ENCODE results near the gene KCTD21.
"Not testable (repeated sequence)": the region's sequence is repeated elsewhere in the genome, so short reads cannot be mapped to it uniquely, and the experiment has no call there.

Gene KCTD21

DNA sequence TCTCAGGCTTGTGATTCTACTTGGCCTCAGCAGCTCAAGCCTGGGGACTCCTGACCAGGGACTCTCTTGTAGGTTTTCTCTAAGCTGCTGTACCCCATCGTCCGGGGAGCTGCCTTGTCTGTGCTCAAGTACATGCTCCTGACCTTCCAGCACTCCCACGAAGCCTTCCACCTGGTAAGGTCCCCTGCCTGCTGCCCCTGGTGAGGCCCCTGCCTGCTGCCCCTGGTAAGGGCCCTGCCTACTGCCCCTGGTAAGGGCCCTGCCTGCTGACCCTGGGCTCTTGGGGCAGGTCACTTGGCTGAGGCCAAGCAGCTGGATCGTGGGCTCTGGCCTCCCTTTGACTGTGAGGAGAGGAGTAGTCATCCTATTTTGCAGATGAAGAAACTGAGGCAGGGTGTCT lies 11.6 kb upstream of the KCTD21 start:
- DNase-seq, result no peak

DNA sequence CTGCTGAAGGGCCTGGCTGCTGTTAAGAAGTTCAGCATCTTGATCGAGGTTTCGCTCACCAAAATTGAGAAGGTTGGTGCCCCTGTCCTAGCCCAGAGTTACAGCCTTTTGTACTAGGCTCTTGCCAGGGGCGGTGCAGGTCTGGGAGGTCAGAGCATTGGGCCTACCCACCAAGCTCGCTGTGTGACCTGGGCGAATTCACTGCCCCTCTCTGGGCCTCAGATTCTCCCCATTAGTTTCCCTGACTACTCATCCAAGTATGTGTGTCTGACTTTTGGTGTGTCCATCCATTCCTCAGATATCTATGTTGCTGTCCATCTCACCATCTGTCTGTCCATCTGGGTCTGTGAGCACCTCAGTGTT lies 11.2 kb upstream of the KCTD21 start:
- no peak for DNase-seq

DNA sequence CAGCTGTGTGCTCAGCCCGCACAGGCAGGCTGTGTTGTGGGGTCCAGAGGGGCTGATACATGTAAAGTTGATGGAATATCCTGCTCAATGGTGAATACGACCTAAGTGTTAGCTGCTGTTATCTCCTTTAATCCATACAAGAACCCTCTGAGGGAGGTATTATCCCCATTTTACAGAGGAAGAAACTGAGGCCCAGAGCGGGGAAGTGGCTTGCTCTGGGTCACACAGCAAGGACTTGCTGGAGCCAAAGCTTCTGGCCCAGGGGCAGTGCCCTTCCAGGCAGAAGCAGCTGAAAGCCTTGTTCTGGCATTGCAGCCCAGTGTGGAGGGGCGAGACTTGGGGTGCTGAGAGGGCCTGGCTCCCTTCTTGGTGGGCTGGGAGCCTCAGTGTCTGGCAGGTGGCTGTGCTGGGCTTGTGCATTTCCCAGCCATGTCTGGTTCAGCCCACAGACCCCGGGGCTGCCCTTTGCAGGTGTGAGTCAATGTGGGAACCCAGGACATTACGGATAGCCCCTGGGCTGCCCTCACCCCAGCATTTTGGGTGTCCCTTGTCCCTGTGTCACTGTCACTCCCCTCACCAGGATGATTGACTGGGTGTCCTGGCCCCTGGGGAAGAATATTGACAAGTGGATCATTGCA lies 10.7 kb upstream of the KCTD21 start:
- DNase-seq, result no peak

DNA sequence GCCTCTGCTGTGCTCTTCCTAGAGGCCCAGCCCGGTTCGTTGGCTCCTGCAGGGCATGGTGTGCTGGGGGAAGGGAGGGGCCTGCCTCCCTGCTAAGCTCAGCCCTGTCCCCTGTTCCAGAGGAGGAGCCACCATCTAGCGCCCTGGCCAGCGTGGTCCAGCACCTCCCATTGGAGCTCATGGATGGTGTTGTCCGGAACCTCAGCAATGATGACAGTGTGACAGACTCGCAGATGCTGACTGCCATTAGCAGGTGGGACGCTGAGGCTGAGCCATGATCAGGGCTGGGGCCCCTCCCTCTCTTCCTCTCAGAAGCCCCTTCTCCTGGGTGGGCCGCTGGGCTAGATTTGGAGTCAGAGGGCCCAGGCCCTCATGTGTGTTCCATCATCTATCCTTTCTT lies 9.4 kb upstream of the KCTD21 start:
- DNase-seq, result no peak

DNA sequence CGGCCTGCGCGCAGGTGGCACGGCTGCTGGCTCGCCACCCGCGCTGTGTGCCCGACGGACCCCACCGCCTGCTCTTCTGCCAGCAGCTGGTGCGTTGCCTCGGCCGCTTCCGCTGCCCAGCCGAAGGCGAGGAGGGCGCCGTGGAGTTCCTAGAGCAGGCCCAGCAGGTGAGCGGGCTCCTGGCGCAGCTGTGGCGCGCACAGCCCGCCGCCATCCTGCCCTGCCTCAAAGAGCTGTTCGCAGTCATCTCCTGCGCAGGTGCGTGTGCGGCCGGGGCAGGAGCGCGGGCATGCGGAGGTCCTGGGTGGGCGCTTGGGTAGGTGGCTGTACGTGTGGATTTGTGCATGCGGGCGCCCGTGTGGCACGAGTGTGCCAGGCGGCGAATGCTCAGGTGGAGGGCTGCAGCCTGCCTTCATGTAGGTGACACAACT lies 8.2 kb upstream of the KCTD21 start:
- DNase-seq, result no peak

DNA sequence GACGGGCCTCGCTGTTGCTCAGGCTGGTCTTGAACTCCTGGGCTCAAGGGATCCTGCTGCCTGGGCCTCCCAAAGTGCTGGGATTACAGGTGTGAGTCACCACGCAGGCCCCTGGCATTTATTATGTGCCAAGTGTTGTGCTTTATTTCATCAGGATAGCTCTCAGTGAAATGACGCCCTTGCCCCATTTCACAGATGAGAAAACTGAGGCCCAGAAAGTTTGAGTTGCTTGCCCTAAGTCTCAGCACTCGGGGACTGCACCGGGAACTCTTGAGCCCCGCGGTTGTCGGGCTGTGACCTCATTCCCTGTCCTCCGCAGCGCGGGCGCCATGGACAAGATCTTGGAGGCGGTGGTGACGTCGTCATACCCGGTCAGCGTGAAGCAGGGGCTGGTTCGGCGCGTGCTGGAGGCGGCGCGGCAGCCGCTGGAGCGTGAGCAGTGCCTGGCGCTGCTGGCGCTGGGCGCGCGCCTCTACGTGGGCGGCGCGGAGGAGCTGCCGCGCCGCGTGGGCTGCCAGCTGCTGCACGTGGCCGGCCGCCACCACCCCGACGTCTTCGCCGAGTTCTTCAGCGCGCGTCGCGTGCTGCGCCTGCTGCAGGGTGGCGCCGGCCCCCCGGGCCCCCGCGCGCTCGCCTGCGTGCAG lies 7.6 kb upstream of the KCTD21 start:
- DNase-seq, result no peak

DNA sequence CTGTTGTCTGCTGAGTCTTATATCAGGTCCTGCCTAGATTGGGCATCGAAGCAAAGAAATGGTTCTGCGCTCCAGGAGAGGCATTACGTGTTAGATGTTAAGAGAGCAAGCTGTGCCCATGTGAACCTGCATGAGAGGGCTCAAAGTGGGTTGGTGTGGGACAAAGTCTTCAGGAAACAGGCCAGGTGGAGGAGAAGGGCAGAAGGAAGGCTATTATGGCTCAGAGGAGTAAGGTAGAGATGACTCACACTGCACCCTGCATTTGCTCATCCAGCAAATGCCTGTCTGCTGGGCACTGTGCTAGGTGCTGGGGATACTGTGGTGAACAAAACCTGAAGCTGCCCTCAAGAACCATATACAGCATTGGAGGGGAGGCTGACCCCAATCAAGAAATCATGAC lies 6.1 kb upstream of the KCTD21 start:
- DNase-seq, result no peak

DNA sequence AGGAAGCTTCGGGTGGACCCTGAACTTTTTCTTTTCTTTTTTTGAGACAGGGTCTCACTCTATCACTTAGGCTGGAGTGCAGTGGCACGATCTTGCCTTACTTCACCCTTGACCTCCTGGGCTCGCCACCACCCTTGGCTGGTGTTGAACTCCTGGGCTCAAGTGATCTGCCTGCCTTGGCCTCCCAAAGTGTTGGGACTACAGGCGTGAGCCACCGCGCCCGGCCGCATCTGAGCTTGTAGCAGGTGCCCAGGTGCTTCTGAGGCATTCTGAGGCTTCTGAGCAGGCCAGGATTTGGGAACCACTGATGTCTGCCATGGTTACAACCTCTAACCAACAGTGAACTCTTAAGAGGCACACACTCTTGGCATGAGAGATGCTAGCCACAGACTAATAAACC lies 5.4 kb upstream of the KCTD21 start:
- DNase-seq, result no peak

DNA sequence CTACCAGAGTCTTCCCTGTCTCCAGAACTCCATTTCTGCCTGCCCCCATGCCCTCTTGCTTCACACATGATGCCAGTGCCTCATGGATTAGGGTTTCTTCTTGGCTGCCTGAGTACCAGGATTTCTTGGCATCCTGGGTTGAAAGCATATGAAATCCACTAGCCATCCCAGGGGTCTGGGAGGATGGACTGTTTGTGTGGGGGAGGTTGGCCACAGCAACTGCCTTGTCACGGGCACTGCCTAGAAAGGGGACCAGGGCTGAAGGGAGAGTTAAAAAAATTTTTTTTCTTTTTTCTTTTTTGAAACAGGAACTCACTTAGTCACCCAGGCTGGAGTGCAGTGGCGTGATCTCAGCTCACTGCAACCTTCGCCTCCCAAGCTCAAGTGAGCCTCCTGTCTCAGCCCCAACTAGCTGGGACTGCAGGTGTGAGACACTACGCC lies 4.5 kb upstream of the KCTD21 start:
- no peak for DNase-seq

DNA sequence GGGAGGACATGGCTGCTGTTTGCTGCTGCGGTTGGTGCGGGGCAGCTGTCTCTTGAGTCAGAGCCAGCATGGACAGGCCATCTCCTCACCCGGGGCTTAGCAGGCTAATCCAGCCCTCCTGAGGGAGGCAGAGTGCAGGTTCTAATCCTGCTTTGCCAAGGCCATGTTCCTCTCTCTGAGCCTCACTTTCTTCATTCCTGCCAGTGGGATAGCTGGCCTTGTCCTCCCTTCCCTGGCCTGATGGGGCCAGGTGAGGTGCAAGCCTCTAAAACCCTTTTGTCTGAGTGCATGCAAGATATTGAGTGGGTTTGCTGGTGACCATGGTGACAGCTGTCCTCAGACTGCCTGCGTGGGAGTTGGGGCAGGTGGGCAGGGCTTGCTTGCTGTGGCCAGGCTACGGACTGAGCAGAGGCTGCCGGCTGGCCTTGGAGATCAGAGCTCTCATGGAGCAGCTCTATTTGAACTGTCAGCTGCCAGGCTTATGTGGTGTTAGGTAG lies 3.8 kb upstream of the KCTD21 start:
- no peak for DNase-seq

DNA sequence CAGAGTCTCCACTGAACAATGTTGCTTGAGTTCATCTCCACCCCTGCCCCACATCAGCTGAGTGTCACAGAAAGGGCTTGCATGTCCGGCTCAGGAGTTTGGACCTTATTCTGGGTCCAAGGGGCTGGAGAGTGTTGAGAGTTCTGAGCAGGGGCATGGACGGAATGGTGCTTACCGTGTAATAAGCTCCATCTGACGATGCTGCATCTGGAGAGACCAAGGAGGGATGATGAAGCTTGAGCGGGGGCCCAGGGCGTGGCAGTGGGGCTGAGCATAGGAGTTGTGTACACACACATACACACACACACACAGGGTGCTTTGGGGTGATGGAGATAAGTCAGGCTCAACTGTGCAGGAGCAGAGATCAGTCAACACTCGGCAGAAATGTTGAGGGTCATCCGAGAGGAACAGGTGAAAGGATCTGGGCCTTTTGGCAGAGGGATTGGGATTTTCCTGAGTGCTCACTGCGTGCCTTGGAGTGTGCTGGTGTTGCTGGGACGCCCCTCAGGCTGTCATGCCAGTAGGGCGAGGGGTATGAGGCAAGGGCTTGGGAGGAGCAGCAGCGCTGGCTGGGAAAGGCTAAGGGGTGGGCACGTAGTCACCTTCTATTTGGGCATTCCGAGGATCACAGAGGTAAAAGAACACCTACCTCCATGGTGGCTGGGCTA lies 2.6 kb upstream of the KCTD21 start:
- no peak for DNase-seq

DNA sequence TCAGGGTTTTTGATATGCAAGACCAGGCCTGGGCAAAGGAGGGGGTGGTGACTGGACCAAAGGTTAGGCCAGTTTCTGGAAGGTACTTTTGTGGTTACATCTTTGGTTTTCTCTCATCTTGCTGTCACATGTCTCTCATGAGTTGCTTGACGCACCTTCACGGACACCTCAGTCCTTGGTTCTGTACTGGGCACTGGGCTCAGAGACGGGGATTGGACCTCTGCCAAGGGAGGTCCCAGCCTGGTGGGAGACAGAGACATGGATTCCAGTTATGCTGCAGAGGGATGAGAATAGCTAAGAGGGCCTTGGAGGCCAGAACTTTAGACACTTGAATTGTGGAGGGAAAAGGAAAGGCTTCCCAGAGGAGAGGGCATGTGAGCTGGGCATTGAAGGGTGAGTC lies 1.9 kb upstream of the KCTD21 start:
- no peak for DNase-seq

DNA sequence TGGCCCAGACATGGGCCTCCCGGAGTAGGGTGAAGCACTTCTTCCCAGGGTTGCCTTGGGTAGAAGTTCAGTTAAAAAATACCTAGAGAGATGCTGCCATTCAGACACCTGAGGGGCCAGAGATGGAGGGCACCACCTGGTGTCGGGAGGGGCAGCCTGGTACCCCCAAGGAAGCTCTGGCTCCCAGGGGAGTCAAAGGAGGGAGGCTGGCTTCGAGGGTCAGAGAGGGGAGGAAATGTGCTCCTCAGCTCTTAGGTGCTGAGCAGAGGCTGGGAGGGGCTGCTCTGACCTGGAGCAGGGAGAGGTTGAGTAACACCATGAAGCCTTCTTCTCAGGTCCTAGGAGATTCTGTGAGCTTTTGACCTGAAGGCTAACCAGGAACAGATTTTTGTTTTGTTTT lies 1.4 kb upstream of the KCTD21 start:
- DNase-seq, result peak; percentile 18

DNA sequence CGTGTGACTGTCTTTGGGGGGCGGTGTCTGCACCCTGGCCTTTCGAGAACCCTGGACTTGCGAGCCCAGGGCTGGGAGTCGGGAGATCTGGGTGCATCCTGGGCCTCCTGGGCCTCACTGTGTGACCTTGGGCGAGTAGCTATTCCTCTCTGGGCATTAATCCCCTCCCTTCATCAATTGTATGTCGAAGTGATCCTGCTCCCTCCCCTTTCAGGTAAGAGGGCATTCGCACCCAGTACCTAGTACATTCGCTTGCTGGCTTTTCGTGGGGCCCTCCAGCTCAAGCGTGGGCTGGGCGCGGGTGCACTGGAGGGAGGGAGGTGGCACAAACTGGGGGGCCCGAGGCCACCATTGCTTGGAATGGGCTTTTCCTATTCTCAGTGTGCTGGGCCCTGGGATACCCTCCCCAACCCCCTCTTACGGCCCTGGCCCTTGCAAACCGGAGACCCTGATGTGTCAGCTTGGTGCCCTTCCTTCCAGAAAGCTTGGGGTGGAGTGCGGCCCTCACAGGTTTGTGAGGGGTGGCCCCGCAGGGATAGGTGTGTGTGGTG lies 823 bp upstream of the KCTD21 start:
- DNase-seq, result no peak

DNA sequence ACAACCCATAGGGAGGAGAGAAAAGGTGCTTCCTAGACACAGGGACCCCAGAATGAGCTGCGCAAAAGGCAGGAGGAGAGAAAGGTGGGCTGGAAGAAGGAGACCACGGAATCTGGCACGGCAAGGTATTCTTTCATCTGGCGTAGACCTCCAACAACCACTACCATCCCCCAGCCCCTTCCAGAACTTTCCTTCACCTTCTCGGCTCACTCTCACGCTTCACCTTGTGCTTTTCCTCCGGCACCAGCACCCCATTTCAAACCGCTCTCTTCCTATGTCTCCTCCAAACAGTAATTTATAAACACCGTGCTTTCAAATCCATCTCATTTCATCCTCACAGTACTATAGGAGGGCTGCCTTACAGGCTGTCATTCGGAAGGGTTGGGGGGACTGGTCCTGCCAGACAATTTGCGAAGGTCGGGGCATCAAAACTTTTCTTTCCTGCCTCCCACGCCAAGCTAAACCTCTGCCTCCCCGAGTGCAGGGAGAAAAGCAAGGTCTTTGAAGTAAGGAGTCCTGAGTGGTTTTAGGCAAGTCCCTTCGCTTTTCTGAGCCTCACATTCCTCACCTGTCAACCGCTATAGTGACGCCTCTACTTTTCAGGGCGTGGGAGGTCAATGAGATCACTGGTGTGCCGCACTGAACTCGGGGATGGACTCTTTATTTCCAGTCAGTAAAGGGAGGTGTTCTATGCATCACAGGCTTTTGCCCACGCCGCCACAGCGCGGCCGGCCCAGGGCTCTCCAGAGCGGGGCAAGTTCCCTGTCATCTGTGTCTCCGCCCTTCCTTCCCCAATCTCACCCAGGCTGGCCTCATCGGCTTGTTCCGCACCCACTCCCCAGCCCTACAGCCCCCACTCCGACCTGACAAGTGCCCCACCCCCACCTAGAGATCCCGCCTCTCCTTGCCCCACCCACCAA lies 800 bp downstream of the KCTD21 start:
- no peak for DNase-seq

DNA sequence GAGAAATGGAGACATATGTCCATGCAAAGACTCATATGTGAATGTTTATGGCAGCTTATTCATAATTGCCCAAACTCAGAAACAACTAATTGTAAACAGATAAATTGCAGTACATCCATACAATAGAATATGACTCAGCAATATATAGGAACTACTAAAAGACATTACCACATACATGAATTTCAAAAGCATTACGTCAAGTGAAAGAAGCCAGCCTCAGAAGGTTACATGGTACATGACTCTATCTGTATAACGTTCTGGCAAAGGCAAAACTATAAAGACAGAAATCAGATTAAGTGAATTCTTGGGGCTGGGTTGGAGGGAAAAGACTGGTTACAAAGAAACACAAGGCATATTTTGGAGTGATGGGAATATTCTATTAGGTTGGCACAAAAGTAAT lies 7.2 kb downstream of the KCTD21 start:
- DNase-seq, result no peak

DNA sequence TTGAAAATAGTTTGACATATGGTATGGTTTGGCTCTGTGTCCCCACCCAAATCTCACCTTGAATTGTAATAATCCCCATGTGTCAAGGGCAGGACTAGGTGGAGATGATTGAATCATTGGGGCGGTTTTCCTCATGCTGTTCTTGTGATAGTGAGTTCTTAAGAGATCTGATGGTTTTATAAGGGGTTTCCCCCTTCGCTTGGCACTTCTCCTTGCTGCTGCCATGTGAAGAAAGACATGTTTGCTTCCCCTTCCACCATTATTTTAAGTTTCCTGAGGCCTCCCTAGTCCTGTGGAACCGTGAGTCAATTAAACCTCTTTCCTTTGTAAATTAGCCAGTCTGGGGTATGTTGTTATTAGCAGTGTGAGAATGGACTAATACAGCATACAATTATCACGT lies 7.7 kb downstream of the KCTD21 start:
- DNase-seq, result no peak

DNA sequence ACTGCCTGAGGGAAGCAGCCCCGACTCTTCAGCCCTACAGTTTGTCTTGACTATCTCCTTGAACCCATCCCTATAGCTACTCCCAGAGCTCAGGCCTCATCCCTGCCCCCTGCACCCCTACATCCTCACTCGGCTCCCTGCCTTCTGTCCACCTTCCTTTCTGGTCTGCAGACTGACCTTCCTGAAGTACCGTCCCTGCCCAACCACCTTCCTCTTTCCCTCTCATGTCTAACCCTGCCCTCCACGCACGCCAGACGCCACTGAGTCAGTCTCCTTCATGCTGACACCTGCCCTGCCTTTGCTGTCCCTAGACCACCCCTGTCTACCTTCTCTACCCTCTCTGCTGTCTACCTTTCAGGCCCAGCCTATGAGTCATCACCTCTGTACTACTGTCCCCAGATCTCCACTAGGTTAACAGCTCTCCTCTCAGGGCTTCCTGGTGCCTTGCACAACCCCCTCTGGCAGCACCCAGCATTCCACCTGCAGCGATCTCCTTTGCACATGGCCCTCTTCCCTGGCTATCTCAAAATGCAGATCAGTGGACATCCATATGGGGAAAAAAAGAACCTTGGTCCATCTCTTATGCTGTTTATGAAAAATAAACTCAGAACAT lies 8.9 kb downstream of the KCTD21 start:
- DNase-seq, result no peak

DNA sequence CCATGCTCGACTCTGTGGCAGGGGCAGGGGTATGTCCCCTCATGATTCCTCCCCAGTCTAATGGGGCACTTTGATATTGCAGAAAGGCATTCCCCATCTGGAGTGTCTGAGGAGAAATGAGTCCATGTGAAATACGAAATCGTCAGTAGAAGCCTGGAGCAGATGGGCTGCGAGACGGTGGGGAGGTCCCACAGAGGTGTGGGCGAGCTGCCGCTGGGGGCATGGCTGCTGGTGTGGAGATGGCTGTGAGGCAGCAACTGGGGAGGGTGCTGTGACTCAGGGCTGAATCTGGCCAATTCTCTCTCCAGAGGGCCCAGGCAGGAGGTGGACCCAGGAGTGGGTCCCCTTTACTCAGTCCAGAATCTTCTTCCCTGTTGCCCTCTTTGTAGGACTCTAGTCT lies 11.2 kb downstream of the KCTD21 start:
- DNase-seq, result no peak

DNA sequence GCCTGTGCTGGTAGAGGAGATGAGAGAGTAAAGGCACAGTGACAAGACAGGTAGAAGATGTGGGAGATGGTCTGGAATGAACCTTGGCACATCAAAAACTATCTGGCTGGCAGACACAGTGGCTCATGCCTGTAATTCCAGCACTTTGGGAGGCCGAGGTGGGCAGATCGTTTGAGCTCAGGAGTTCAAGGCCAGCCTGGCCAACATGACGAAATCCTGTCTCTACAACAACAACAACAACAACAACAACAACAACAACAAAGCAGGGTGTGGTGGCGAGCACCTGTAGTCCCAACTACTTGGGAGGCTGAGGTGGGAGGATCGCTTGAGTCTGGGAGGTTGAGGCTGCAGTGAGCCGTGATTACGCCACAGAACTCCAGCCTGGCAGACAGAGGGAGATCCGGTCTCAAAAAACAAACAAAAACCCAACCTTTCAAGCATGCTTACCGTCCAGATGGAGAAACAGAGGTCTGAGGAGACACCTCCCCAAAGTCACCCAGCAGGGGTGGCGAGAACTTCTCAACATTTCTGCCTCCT lies 11.8 kb downstream of the KCTD21 start:
- DNase-seq, result no peak

DNA sequence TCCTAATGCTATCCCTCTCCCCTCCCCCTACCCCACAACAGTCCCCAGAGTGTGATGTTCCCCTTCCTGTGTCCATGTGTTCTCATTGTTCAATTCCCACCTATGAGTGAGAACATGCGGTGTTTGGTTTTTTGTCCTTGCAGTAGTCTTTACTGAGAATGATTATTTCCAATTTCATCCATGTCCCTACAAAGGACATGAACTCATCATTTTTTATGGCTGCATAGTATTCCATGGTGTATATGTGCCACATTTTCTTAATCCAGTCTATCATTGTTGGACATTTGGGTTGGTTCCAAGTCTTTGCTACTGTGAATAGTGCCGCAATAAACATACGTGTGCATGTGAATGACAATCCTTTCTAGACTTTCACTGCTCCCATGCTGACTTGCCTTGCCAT lies 12.6 kb downstream of the KCTD21 start:
- not testable (repeated sequence) for DNase-seq

DNA sequence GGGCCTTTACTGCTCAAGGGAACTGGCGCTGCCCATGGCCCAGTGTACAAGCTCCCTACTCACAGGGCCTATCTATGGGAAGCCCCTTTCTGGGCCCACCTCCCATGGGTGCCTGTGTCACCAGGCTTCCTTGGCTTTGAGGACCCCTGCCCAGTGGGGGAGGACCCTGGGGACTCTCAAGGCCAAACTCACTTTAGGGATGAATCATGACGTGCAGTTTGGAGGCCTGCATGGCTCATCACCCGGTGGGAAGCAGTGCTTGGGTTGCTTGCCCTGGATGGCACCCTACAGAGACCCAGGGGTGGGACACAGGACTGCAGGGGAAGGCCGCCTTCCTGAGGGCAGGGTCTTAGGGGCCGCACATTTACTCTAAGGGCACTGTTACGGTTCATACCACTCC lies 16.5 kb downstream of the KCTD21 start:
- DNase-seq, result no peak
